Epithelial cell of proximal tubule (primary cell): ENCODE results near the gene CD244. TPM values are rescaled to one million over a fixed set of nuclear protein-coding genes. Genes with fewer than 3 reads are reported as not detected.

Experiments
- DNase-seq: peaks from one replicate; pipeline ENCODE4 v3.0.0-alpha.2; 2011; ENCODE audit warnings: low read depth
- H3K4me3 ChIP-seq: 2 replicates; pipeline ENCODE4 v1.5.1; 2011; ENCODE audit warnings: low read depth, mild to moderate bottlenecking, low read length
- CTCF ChIP-seq: conservative IDR thresholded peaks from 2 replicates; pipeline ENCODE4 v1.5.1; 2012; ENCODE audit warnings: low read depth, mild to moderate bottlenecking, low read length
- total RNA-seq: library from RNA; depleted of rRNA; stranded (reverse); fragments of >200 nt; gene quantifications from 2 replicates; pipeline ENCODE4 v1.2.3, GENCODE V29; 2015

The CD244 gene
- total RNA-seq, 1 donor from 2014 or later = not detected

- no peak for TF ChIP-seq CTCF
- no peak for DNase-seq
- no peak overlapping the region for H3K4me3 ChIP-seq
These were observed 26.1 kb downstream of the CD244 start for GRCh38 chr1:160836561-160836960.

- DNase-seq = no peak
- no peak overlapping the region for H3K4me3 ChIP-seq
- no peak for TF ChIP-seq CTCF
These were observed 26.9 kb downstream of the CD244 start for GRCh38 chr1:160835751-160836150.

- peak; percentile 79 for TF ChIP-seq CTCF
- DNase-seq = no peak
- H3K4me3 ChIP-seq = no peak overlapping the region
These were observed 27.6 kb downstream of the CD244 start for GRCh38 chr1:160834945-160835565.

- no peak for DNase-seq
- no peak overlapping the region for H3K4me3 ChIP-seq
- peak; percentile 88 for TF ChIP-seq CTCF
These were observed 32.1 kb downstream of the CD244 start for GRCh38 chr1:160830321-160831153.

GRCh38 chr1:160829766-160830165 is 32.9 kb downstream of the CD244 start:
- DNase-seq = no peak
- H3K4me3 ChIP-seq = no peak overlapping the region
- TF ChIP-seq CTCF = no peak

GRCh38 chr1:160827418-160827817 is 35.3 kb downstream of the CD244 start:
- no peak for TF ChIP-seq CTCF
- DNase-seq = no peak
- H3K4me3 ChIP-seq = no peak overlapping the region
